ENCODE results near the gene PKNOX2.

The PKNOX2 gene

DNA sequence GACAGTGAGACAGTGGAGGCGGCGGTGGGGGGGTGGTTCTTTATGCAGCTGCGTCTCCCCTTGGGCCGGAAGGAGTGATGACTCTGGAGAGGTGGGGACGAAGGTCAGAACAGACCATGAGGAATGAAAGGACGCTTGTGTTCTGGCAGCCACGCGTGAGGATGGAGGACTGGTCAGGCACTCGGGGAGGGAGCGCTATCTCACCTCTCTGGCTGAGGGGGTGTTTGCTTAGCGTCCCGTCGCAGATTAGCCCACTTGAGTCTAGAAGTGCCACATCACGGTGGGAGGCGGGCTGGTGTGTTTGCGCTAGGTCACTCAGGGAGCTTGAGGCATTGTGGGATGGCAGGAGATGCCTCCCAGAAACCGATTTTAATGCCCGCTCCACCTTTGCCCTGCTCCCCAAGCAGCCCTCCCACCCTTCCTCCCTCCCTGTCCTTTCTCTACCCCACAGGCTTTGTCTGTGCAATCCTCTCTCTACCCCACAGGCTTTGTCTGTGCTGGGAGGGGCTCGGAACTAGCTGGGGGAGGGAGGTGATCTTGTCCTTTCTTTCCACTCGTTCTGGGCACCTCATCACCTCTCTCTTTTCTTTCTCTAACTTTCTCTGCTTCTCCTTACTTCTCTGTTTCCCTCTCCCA lies 97.8 kb downstream of the PKNOX2 start:
- TF ChIP-seq ZFX (IDR thresholded peaks at IDR 0.05) (no peak), CTCF (conservative IDR thresholded peaks at IDR 0.05) (no peak)
- no peak overlapping the region for H3K27ac ChIP-seq

GRCh38 chr11:125262830-125263218 lies 98.3 kb downstream of the PKNOX2 start:
- no peak for TF ChIP-seq ZFX (IDR thresholded peaks at IDR 0.05)
- no peak for TF ChIP-seq CTCF (conservative IDR thresholded peaks at IDR 0.05)
- no peak overlapping the region for H3K27ac ChIP-seq

DNA sequence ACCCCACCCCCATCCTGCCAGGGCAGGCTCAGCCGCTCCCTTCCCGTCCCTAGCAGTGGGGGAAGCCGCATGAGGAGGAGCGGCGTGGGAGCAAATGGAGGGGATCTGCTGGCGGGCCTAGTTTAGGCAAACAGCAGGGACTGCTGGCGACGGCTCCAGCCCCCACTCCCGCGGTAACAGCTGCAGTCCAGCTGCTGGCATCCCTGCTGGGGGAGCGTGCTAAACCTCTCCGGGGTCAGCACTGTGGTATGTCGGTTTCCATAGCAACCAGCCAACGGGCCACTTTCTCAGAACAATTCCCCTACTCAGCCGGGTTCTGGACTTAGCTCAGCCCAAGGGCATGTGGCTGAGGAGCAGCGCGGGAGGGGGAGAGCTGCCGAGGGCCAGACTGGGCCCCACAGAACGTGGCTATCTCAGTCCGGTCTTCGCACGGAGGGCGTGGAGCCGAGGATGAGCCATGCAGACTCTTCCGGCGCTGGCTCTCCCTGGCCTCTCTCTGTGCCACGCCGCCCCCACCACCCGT lies 98.8 kb downstream of the PKNOX2 start:
- no peak overlapping the region for H3K27ac ChIP-seq
- no peak for TF ChIP-seq CTCF (conservative IDR thresholded peaks at IDR 0.05)
- TF ChIP-seq ZFX (IDR thresholded peaks at IDR 0.05), result no peak

DNA sequence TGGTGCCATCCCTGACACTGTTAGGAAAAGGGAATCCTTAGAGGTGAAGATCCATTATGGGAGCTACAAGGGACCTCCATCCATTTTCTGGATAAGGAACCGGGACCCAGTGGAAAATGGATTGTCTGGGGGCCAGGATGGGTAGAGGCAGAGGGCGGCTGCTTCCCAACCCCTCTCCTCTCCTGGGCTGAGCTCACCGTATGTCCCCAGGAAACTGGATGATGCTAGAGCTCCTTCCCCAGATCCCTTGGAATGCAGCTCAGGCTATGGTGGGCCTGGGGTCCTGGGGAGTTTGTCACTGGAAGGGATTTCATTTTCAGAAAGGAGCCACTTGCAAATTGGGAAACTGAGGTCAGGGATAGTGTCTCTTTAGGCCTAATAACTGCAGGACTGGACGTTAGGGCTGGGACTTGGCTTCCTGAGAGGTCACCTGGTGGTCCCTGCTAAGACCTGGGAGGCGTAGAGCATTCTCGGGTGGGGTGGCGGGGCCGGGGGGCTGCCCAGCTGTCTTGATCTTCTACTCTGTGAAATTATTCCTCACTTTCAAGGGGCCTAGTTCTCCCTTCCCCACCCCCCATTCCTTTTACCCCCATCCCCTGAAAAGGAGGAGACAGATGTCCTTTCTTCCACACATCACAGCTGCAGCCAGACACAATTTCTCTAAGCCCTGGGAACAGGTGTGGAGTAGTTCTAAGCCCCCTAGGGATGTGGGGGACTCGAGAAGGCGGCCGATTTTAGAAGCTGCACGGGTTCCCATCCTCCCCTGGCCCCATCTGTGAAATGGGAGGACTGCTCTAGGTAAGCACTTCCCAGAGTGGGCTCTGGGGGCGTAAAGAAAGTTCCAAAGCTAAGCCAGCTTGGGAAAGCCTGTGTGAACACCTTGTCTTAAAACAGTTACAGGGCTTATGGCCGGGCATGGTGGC lies 99.8 kb downstream of the PKNOX2 start:
- no peak for TF ChIP-seq ZFX (IDR thresholded peaks at IDR 0.05)
- no peak for TF ChIP-seq CTCF (conservative IDR thresholded peaks at IDR 0.05)
- H3K27ac ChIP-seq, result no peak overlapping the region

GRCh38 chr11:125267548-125267947 lies 103.0 kb downstream of the PKNOX2 start:
- H3K27ac ChIP-seq, result no peak overlapping the region
- no peak for TF ChIP-seq CTCF (conservative IDR thresholded peaks at IDR 0.05)
- no peak for TF ChIP-seq ZFX (IDR thresholded peaks at IDR 0.05)

DNA sequence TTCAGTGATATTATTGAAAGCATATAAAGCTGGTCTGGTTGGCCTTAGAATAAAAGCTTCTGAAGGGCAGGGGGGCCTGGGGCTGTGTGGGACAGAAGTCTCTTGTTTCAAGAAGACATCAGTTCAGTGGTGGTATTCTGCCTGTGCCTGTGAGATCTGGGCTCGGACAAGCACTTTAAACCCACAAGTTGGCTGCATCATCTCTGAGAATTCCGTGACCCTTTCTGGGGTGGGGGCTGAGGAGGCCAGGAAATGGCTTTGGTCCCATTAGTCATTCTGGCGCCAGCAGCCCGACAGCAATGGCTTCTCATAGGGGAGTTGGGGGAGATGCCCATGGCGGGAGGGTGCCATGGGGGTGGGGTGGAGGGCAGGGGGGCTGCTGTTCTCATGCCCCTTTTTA lies 104.1 kb downstream of the PKNOX2 start:
- no peak overlapping the region for H3K27ac ChIP-seq
- no peak for TF ChIP-seq CTCF (conservative IDR thresholded peaks at IDR 0.05)
- TF ChIP-seq ZFX (IDR thresholded peaks at IDR 0.05), result no peak

- H3K27ac ChIP-seq, result no peak overlapping the region
- TF ChIP-seq ZFX (IDR thresholded peaks at IDR 0.05), result no peak
- no peak for TF ChIP-seq CTCF (conservative IDR thresholded peaks at IDR 0.05)
Observed at GRCh38 chr11:125270106-125270505, 105.6 kb downstream of the PKNOX2 start.

Measured in C4-2B (cell line).